ENCODE data around the gene RMND1. TPM values are rescaled to one million over a fixed set of nuclear protein-coding genes. Genes with fewer than 3 reads are reported as not detected.

RMND1 gene
- total RNA-seq, 1 experiment from 2014 or later: 27.0 TPM

GRCh38 chr6:151477726-151478125 lies 25.8 kb upstream of the RMND1 start:
- no peak overlapping the region for H3K4me2 ChIP-seq (ENCODE audit: insufficient read depth, insufficient read length, low read length)
- 0 out of 7 replicates have a peak overlapping the region, but pooled peaks of 1 of the 3 experiments have one; percentile 48 for H3K27ac Mint-ChIP-seq
- H3K4me3 Mint-ChIP-seq: no peak overlapping the region
- H4K5ac ChIP-seq (ENCODE audit: insufficient read length, low read depth, low read length): no peak overlapping the region
- WGBS (ENCODE audit: extremely low coverage, insufficient read length, low lambda C conversion rate): no CpG with 5 or more reads among the region's 12 CpGs
- H3K23ac ChIP-seq (ENCODE audit: insufficient read length, low read depth, low read length): no peak overlapping the region
- no peak overlapping the region for H3K4ac ChIP-seq (ENCODE audit: low read depth, low read length)
- H3K27me3 ChIP-seq (ENCODE audit: insufficient read depth, low read length): no peaks in the 10 kb centered on the region
- H3K18ac ChIP-seq (ENCODE audit: insufficient read length, low read depth, low read length): no peak overlapping the region
- no peak overlapping the region for H2AK5ac ChIP-seq (ENCODE audit: insufficient read length, low read length)
- H3K79me2 ChIP-seq (ENCODE audit: insufficient read depth, low read length): no peaks in the 10 kb centered on the region
- no peak overlapping the region for H3K14ac ChIP-seq (ENCODE audit: insufficient read depth, low read length)
- no peaks in the 10 kb centered on the region for H3K79me1 ChIP-seq (ENCODE audit: insufficient read depth, low read depth, low read length, poor library complexity, severe bottlenecking)
- no peak overlapping the region for H3K56ac ChIP-seq (ENCODE audit: insufficient read length, low read depth, low read length)
- H3K27ac ChIP-seq (ENCODE audit: insufficient read length, low read depth, low read length): no peak overlapping the region
- no peaks in the 10 kb centered on the region for H3K23me2 ChIP-seq (ENCODE audit: insufficient read length, low read depth, low read length, poor library complexity, severe bottlenecking)
- no peaks in the 10 kb centered on the region for H3K36me3 Mint-ChIP-seq (ENCODE audit: insufficient read depth in 1 of 3, low read depth in 3 of 3)
- H2BK5ac ChIP-seq (ENCODE audit: insufficient read length, low read length): no peak overlapping the region
- no peak overlapping the region for H2BK12ac ChIP-seq (ENCODE audit: insufficient read length, low read depth, low read length)
- no peaks in the 10 kb centered on the region for H4K20me1 ChIP-seq (ENCODE audit: control insufficient read depth, insufficient read depth, insufficient read length)
- H3K9me3 Mint-ChIP-seq: no peaks in the 10 kb centered on the region
- no peaks in the 10 kb centered on the region for H3K4me1 ChIP-seq (ENCODE audit: insufficient read depth, low read length)
- H3K9ac ChIP-seq (ENCODE audit: extremely low read depth, insufficient read length, low read length): no peak overlapping the region
- no peak for DNase-seq
- no peak overlapping the region for H2AFZ ChIP-seq (ENCODE audit: low read length)
- TF ChIP-seq CTCF (conservative IDR thresholded peaks at IDR 0.05): no peak
- no peak overlapping the region for H2BK15ac ChIP-seq (ENCODE audit: low read depth, low read length)
- no peak overlapping the region for H4K8ac ChIP-seq (replicated peaks; ENCODE audit: insufficient read length, low read depth, low read length)
- no peak overlapping the region for H3T11ph ChIP-seq (ENCODE audit: low read length)
- no peak overlapping the region for H4K91ac ChIP-seq (ENCODE audit: insufficient read length, low read depth, low read length)
- no peak overlapping the region for H2BK20ac ChIP-seq (ENCODE audit: low read depth, low read length, poor library complexity, severe bottlenecking)
- H3K4me1 Mint-ChIP-seq: peaks cover 10 to 11% of the 10 kb centered on the region in 2 experiments
- H3K27me3 Mint-ChIP-seq (ENCODE audit: low read depth): no peaks in the 10 kb centered on the region; the same call in 1 of the 2 replicates
- H3K9me3 ChIP-seq (ENCODE audit: control insufficient read depth, low read depth, low read length): no peaks in the 10 kb centered on the region
- H2BK120ac ChIP-seq (ENCODE audit: low read depth, low read length, poor library complexity, severe bottlenecking): no peak overlapping the region

Data from H9 (cell line).